ENCODE results near the gene PLA2G4F.

Gene PLA2G4F

DNA sequence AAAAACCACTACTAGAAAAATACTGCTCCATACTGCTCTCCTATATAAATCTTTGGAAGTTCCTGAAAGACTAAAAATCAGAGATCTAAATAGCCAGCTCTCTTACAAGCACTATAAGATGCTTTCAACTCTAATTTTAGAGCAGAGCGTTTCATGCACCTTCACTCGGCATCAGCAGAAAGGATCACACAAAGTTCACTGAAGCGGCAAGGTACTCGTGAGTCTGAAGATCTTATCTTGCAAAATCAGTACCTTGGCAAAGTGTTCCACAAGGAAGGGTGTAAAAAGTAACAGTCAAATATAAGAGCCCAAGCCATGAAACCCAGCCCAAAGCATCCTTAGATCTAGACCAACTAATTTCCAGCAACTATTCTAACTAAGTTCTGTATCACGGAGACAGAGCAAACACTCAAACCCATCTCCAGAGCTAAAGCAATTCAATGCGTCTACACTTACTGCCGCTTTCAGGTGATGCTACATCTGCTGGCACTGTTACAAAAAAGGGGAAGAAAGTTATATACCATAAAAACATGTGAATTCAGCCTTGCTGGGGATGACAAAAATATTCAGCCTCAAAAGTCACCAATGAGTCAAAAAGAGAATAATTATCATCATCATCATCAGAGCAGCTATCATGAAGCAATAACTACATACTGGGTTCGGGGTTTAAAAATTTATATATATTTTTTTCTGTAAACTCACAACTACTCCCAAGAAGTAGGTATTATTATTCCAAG lies 35.3 kb upstream of the PLA2G4F start:
- TF ChIP-seq, protein P1, sequence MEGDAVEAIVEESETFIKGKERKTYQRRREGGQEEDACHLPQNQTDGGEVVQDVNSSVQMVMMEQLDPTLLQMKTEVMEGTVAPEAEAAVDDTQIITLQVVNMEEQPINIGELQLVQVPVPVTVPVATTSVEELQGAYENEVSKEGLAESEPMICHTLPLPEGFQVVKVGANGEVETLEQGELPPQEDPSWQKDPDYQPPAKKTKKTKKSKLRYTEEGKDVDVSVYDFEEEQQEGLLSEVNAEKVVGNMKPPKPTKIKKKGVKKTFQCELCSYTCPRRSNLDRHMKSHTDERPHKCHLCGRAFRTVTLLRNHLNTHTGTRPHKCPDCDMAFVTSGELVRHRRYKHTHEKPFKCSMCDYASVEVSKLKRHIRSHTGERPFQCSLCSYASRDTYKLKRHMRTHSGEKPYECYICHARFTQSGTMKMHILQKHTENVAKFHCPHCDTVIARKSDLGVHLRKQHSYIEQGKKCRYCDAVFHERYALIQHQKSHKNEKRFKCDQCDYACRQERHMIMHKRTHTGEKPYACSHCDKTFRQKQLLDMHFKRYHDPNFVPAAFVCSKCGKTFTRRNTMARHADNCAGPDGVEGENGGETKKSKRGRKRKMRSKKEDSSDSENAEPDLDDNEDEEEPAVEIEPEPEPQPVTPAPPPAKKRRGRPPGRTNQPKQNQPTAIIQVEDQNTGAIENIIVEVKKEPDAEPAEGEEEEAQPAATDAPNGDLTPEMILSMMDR (IDR thresholded peaks at IDR 0.05), result no peak

DNA sequence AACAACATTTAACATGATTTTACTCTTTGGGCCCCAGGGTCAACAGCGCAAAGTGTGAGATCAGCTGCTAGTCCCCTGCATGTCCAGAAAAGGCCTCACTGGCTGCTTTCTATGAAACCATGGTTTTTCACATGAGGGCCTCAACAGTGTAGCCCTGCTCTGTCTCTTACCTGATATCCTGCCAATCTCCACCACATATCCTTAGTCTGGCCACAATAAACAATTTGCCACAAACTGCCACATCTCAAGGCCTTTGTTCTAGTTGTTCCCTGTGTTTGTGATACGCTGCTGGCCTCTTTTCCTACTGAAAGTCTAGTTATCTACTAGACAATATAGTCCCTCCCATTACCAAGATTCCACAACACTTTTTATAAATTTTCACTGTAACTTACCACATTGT lies 33.9 kb upstream of the PLA2G4F start:
- TF ChIP-seq, protein P1 (IDR thresholded peaks at IDR 0.05), result no peak

DNA sequence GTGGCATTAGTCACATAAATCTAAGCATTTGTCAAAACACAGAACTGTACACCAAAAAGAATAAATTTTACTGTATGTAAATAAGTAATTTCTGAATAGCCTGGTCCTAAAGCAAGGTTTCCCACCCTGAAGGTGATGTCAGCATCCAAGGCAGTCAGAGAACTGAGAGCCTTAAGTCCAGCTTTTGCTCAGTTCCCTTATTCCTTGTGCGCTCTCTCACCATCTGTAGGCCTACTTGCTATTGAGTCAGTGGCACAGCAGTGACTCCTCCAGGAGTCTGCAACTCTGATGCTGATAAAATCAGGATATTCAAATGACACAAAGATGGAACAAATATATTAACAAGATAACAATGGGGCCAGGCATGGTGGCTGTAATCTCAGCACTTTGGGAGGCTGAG lies 29.4 kb upstream of the PLA2G4F start:
- TF ChIP-seq, protein P1 (IDR thresholded peaks at IDR 0.05), result no peak

DNA sequence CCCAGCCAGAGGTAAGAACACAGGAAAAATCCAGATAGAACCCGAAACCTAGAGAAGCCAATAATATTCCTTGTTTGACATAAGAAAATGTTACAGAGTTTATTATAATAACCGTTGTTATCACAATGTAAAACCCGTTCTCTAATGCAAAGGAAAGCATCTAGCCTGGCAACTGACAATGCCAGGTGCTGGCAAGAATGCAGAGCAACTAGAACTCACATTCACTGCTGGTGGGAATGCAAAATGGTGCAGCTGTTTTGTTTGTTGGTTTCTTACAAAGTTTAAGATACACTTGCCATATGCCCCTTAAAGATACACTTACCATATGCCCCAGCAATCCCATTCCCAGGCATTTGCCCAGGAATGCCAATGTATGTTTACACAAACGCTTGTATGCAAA lies 28.3 kb upstream of the PLA2G4F start:
- TF ChIP-seq, protein P1 (IDR thresholded peaks at IDR 0.05), result no peak

DNA sequence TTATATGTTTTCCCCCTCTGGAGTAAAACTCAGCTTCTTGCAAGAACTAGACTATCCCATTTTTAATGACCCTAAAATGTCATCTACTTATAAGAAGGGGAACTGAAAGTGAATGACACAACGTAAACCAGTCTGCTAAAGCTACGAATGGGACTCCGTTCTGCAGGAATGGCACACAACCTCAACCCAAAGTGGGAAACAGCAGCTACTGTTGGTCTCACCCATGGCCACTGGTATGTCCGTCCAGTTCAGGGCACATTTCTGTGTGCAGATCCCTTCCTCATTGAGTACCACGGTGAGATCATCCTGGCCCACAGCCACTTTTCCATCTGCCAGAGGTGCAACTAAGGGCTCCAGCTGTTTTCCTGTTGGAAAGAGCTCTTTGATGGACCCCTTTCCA lies 27.9 kb upstream of the PLA2G4F start:
- TF ChIP-seq, protein P1 (IDR thresholded peaks at IDR 0.05), result no peak

DNA sequence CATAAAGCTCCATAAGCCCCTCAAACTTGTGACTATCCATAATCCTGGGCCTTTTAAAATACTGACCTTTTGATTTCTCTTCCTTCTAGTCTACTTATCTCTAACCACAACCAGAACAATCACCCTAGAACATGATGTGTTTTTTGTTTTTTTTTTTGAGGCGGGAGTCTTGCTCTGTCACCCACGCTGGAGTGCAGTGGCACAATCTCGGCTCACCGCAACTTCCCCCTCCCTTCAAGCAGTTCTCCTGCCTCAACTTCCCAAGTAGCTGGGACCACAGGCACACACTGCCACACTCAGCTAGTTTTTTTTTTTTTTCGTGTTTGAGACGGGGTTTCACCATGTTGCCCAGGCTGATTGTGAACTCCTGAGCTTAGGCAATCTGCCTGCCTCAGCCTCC lies 26.5 kb upstream of the PLA2G4F start:
- TF ChIP-seq, protein P1 (IDR thresholded peaks at IDR 0.05), result no peak

DNA sequence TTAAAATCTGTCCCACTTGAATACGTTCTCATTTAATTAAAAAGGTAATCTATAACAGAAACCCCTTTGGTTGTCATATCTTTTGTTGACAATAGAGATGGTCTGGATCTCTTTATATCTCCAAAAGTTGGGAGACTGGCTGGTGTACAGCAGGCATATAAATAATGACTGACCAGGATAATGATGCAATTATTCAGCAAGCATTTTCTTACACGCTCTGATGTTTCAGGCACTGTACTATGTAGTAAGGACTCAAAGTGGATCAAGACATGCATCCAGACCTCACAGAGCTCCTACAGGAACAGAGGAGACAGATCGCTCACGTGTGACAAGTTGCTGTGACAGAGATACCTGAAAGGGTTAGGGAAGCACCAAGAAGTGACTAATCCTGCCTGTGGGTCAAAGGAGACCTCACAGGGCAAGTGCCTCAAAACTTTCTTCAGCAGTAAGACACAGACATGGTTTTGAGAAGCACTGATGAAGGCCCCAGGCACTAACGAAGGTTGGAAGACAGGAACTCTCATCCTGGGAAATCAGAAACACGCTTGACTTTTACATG lies 26.0 kb upstream of the PLA2G4F start:
- TF ChIP-seq, protein P1 (IDR thresholded peaks at IDR 0.05), result no peak

Measured in LNCAP (cell line).